ENCODE results near the gene GATM.

DNA sequence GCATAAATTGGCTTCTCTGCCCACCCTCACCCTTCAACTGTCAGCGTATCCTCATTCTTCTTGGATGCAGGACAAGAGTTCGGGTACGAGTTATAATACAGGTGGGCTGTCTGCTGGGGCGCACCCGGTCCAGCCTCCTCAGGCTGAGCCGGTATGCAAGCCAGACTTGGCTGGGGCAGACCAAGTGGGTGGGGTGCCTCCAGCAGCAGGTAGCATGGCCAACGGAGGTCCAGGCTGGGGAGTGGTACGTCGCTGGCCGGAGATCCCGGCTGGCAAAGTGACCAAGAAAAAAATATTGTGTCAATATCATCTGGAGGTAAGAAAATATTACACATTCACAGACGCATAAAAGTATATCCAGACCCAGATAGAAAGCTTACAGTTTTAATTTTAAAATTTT lies 45.6 kb downstream of the GATM start:
- TF ChIP-seq, protein P1, sequence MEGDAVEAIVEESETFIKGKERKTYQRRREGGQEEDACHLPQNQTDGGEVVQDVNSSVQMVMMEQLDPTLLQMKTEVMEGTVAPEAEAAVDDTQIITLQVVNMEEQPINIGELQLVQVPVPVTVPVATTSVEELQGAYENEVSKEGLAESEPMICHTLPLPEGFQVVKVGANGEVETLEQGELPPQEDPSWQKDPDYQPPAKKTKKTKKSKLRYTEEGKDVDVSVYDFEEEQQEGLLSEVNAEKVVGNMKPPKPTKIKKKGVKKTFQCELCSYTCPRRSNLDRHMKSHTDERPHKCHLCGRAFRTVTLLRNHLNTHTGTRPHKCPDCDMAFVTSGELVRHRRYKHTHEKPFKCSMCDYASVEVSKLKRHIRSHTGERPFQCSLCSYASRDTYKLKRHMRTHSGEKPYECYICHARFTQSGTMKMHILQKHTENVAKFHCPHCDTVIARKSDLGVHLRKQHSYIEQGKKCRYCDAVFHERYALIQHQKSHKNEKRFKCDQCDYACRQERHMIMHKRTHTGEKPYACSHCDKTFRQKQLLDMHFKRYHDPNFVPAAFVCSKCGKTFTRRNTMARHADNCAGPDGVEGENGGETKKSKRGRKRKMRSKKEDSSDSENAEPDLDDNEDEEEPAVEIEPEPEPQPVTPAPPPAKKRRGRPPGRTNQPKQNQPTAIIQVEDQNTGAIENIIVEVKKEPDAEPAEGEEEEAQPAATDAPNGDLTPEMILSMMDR (conservative IDR thresholded peaks at IDR 0.05) = no peak
- TF ChIP-seq ZFX (IDR thresholded peaks at IDR 0.05) = no peak

Data from C4-2B (cell line).